MCF 10A (cell line): ENCODE data around the gene GPC6. TPM values are rescaled to one million over a fixed set of nuclear protein-coding genes. Genes with fewer than 3 reads are reported as not detected.

ENCODE experiments used
- BruUV-seq: library from RNA; stranded (reverse); fragments of 400-500 nt; replicated peaks from 2 replicates; lab custom pipeline; 2021; lab: Mats Ljungman, UMichigan
- CTCF ChIA-PET: fragments of 300-600 bp; sonication (Branson Sonifier 250); formaldehyde crosslinking; extraction: SDS; loops from one replicate; lab custom pipeline; 2021; ENCODE audit warnings: antibody characterized with exemption, inconsistent platforms; lab: Yijun Ruan, JAX
- POLR2A ChIA-PET: fragments of 300-600, 350-650 bp; sonication (Branson Sonifier 250); formaldehyde crosslinking; extraction: SDS; loops from one replicate; lab custom pipeline; 2020; ENCODE audit warnings: antibody characterized with exemption, inconsistent platforms; lab: Yijun Ruan, JAX
- DNase-seq: peaks from one replicate; pipeline ENCODE4 v3.0.0-alpha.2; 2018; ENCODE audit not compliant: unreplicated experiment
- H3K27ac Mint-ChIP-seq: one replicate; pipeline ENCODE4 v1.8.0; 2022; ENCODE audit warnings: mild to moderate bottlenecking, low read depth, mixed read lengths; ENCODE audit not compliant: unreplicated experiment
- H3K27me3 Mint-ChIP-seq: one replicate; pipeline ENCODE4 v1.8.0; 2022; ENCODE audit warnings: mixed read lengths; ENCODE audit not compliant: insufficient read depth, unreplicated experiment
- H3K36me3 Mint-ChIP-seq: one replicate; pipeline ENCODE4 v1.8.0; 2022; ENCODE audit warnings: mild to moderate bottlenecking, moderate library complexity, mixed read lengths; ENCODE audit not compliant: insufficient read depth, unreplicated experiment
- H3K4me1 Mint-ChIP-seq: one replicate; pipeline ENCODE4 v1.8.0; 2022; ENCODE audit warnings: mixed read lengths; ENCODE audit not compliant: insufficient read depth, unreplicated experiment
- H3K4me3 Mint-ChIP-seq: one replicate; pipeline ENCODE4 v1.8.0; 2022; ENCODE audit warnings: mild to moderate bottlenecking, moderate library complexity, mixed read lengths; ENCODE audit not compliant: unreplicated experiment
- H3K9me3 Mint-ChIP-seq: one replicate; pipeline ENCODE4 v1.8.0; 2022; ENCODE audit warnings: mixed read lengths; ENCODE audit not compliant: unreplicated experiment
- intact Hi-C: fragments of 100-400 bp; cut with micrococcal nuclease; formaldehyde crosslinking; loops from 2 replicates; pipeline ENCODE4 v1.14.1; 2022
- total RNA-seq: library from RNA; stranded (reverse); gene quantifications from 2 replicates; pipeline ENCODE4 v1.2.3, GENCODE V29; 2022
- TF ChIP-seq, protein P1 (sequence below): fragments of 200-600 bp; IDR thresholded peaks from one replicate; pipeline ENCODE4 v1.8.0; 2022; ENCODE audit warnings: antibody characterized with exemption, mild to moderate bottlenecking; ENCODE audit not compliant: unreplicated experiment

Gene GPC6
- total RNA-seq, 1 experiment from 2014 or later: 8.4 TPM

DNA sequence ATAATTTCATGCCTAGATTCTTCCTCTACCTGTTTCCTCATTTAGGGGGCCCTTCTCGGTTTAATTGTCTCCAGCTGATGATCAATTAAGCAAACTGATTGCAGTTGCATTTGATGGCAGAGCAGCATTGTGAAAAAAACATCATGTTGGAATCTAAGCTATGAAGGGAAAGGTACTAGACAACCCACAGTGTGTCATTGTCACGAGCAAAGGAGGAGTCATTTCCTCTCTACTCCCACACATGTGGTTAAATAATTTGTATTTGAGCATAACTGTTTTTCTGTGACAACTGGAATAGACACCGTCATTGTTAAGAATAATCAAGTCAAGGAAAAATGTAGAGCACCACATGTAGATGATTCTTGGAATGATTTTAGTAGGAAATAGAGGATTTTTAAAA, 1012.5 kb downstream of the GPC6 start:
- DNase-seq: no peak
- H3K27me3 Mint-ChIP-seq: no peaks in the 10 kb centered on the region
- intact Hi-C loops: loop anchor here (10.0 kb wide), 1 partner anchor 66 kb away; no protein-coding TSS in a partner anchor
- TF ChIP-seq, protein P1, sequence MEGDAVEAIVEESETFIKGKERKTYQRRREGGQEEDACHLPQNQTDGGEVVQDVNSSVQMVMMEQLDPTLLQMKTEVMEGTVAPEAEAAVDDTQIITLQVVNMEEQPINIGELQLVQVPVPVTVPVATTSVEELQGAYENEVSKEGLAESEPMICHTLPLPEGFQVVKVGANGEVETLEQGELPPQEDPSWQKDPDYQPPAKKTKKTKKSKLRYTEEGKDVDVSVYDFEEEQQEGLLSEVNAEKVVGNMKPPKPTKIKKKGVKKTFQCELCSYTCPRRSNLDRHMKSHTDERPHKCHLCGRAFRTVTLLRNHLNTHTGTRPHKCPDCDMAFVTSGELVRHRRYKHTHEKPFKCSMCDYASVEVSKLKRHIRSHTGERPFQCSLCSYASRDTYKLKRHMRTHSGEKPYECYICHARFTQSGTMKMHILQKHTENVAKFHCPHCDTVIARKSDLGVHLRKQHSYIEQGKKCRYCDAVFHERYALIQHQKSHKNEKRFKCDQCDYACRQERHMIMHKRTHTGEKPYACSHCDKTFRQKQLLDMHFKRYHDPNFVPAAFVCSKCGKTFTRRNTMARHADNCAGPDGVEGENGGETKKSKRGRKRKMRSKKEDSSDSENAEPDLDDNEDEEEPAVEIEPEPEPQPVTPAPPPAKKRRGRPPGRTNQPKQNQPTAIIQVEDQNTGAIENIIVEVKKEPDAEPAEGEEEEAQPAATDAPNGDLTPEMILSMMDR: no peak
- POLR2A ChIA-PET: interaction anchor here (0.6 to 0.8 kb wide), 3 partner anchors 45 to 91 kb away, joined by 3 to 5 read pairs (median 3); no protein-coding TSS in a partner anchor
- H3K36me3 Mint-ChIP-seq: no peaks in the 10 kb centered on the region
- peaks cover 6% of the 10 kb centered on the region for H3K9me3 Mint-ChIP-seq
- CTCF ChIA-PET: interaction anchor here (0.6 kb wide), 2 partner anchors 248 to 1187 kb away, joined by 3 to 4 read pairs; no protein-coding TSS in a partner anchor
- no peak overlapping the region for H3K27ac Mint-ChIP-seq
- peaks cover 26% of the 10 kb centered on the region for H3K4me1 Mint-ChIP-seq
- H3K4me3 Mint-ChIP-seq: no peak overlapping the region
- no TSS peak for BruUV-seq

DNA sequence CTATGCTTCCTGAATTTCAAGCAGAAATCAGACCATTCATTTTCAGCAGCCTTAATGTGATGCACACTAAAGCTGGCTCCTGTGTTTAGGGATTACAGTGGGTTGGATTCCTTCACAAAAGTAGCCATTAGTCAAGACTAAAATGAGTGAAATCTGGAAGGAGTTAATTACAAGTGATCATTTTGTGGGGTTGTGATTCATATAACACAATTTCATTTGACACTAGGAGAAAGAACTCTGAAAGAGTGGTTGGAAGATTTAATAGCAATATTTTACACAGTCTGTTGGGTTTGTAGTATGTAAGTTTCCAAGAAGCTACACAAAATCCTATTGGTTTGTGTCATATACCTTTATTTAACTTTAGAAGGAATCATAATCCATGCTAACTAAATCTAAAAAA, 1015.9 kb downstream of the GPC6 start:
- no TSS peak for BruUV-seq
- TF ChIP-seq, protein P1: no peak
- POLR2A ChIA-PET: no interaction called here
- Mint-ChIP-seq H3K27ac (no peak overlapping the region), H3K36me3 (no peaks in the 10 kb centered on the region), H3K4me1 (peaks cover 12% of the 10 kb centered on the region), H3K9me3 (peaks cover 3% of the 10 kb centered on the region), H3K27me3 (no peaks in the 10 kb centered on the region), H3K4me3 (no peak overlapping the region)
- DNase-seq: no peak
- intact Hi-C loops: no loop called here
- CTCF ChIA-PET: interaction anchor here (0.6 kb wide), 1 partner anchor 20 kb away, joined by 3 read pairs; no protein-coding TSS in a partner anchor

DNA sequence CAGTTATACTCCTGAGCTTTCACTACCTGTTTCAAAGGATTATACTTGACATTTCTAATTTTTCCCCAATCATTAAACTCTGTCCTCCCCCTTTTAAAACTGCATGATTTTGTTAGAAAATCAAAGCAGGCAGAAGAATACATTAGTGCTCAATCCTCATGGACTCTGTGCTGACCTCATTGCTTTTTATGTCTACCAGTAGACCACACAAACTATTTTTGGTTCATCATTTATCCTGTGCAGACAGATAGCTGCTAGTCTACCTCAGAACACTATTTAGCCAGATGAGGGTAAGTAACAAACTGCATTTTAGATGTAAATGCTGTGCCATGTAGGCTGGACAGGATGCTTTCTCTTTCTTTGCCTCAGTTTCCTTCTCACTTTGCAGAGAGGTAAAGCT, 1016.9 kb downstream of the GPC6 start:
- TF ChIP-seq, protein P1: no peak
- ChIA-PET POLR2A (interaction anchor here (0.7 kb wide), 1 partner anchor 39 kb away, joined by 3 read pairs; no protein-coding TSS in a partner anchor), CTCF (no interaction called here)
- H3K27ac Mint-ChIP-seq: no peak overlapping the region
- intact Hi-C loops: no loop called here
- no peaks in the 10 kb centered on the region for H3K36me3 Mint-ChIP-seq
- no peak for DNase-seq
- BruUV-seq: no TSS peak
- H3K4me3 Mint-ChIP-seq: no peak overlapping the region
- H3K27me3 Mint-ChIP-seq: no peaks in the 10 kb centered on the region
- H3K4me1 Mint-ChIP-seq: peaks cover 7% of the 10 kb centered on the region
- H3K9me3 Mint-ChIP-seq: no peaks in the 10 kb centered on the region

DNA sequence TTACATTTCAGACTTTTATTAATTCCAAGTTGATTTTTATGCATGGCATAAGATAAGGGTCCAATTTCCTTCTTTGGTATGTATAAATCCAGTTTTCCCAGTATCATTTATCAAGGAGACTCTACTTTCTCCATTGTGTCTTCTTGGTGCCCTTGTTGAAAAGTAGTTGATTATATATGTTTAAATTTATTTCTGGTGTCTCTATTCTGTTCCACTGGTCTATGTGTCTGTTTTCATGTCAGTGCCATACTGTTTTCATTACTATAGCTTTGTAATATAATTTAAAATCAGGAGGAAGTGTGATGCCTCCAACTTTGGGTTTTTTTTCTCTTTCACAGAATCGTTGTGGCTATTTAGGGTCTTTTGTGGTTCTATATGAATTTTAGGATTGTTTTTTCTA, 1019.9 kb downstream of the GPC6 start:
- Mint-ChIP-seq H3K4me3 (no peak overlapping the region), H3K27ac (no peak overlapping the region), H3K36me3 (peaks cover 4% of the 10 kb centered on the region), H3K27me3 (no peaks in the 10 kb centered on the region), H3K9me3 (no peaks in the 10 kb centered on the region), H3K4me1 (peaks cover 12% of the 10 kb centered on the region)
- BruUV-seq: no TSS peak
- ChIA-PET CTCF (no interaction called here), POLR2A (no interaction called here)
- intact Hi-C loops: no loop called here
- TF ChIP-seq, protein P1: no peak
- DNase-seq: no peak
